OCI-LY1 (cell line): Measurements from ENCODE around the gene GNG7.
"Not testable (repeated sequence)": the region's sequence is repeated elsewhere in the genome, so short reads cannot be mapped to it uniquely, and the experiment has no call there.

Source experiments
- CTCF ChIP-seq: fragments of 200-600 bp; sonication (generic), shearing (Covaris generic); IDR thresholded peaks from 2 replicates; pipeline ENCODE4 v1.5.1; 2017; ENCODE audit warnings: mild to moderate bottlenecking, antibody characterized with exemption, low read length, moderate library complexity, mixed read lengths
- EZH2 ChIP-seq: fragments of 200-600 bp; sonication (generic), shearing (Covaris generic); IDR thresholded peaks from 2 replicates; pipeline ENCODE4 v1.8.0; 2017; ENCODE audit warnings: borderline replicate concordance, mixed run types, mild to moderate bottlenecking, antibody characterized with exemption, low read length, moderate library complexity, mixed read lengths

GRCh38 chr19:2493448-2493847 is 209.0 kb downstream of the GNG7 start:
- not testable (repeated sequence) for TF ChIP-seq CTCF, EZH2
